Smooth muscle cell (in vitro differentiated cells): ENCODE measurements around the gene MAPK8IP3. TPM values are rescaled to one million over a fixed set of nuclear protein-coding genes. Genes with fewer than 3 reads are reported as not detected.

Experiments
- DNase-seq: peaks from one replicate; lab custom pipeline; 2025; ENCODE audit not compliant: unreplicated experiment; lab: John Stamatoyannopoulos, UW
- H2AFZ ChIP-seq: fragments of 200-600 bp; sonication (generic); 2 replicates; pipeline ENCODE4 v1.6.0; 2016; ENCODE audit warnings: antibody characterized with exemption, low read depth, mild to moderate bottlenecking
- H3F3A ChIP-seq: fragments of 200-600 bp; sonication (generic); 2 replicates; pipeline ENCODE4 v1.6.0; 2017; ENCODE audit warnings: antibody characterized with exemption, low read depth
- H3K27ac ChIP-seq: fragments of 200-600 bp; sonication (generic); 2 replicates; pipeline ENCODE4 v1.5.1; 2016; ENCODE audit warnings: low read depth, mild to moderate bottlenecking
- H3K27me3 ChIP-seq: fragments of 200-600 bp; sonication (generic); 2 replicates; pipeline ENCODE4 v1.6.1; 2016; ENCODE audit warnings: low read depth, mild to moderate bottlenecking
- H3K36me3 ChIP-seq: fragments of 200-600 bp; sonication (generic); 2 replicates; pipeline ENCODE4 v1.5.1; 2016; ENCODE audit warnings: low read depth
- H3K4me1 ChIP-seq: fragments of 200-600 bp; sonication (generic); 2 replicates; pipeline ENCODE4 v1.5.1; 2016; ENCODE audit warnings: low read depth
- H3K4me2 ChIP-seq: fragments of 200-600 bp; sonication (generic); 2 replicates; pipeline ENCODE4 v1.6.0; 2016; ENCODE audit warnings: mild to moderate bottlenecking
- H3K4me3 ChIP-seq: fragments of 200-600 bp; sonication (generic); 2 replicates; pipeline ENCODE4 v1.5.1; 2016; ENCODE audit warnings: mild to moderate bottlenecking
- H3K79me2 ChIP-seq: fragments of 200-600 bp; sonication (generic); 2 replicates; pipeline ENCODE4 v1.6.0; 2016; ENCODE audit warnings: low read depth, mild to moderate bottlenecking
- H3K9ac ChIP-seq: fragments of 200-600 bp; sonication (generic); 2 replicates; pipeline ENCODE4 v1.6.0; 2016; ENCODE audit warnings: low read depth
- H3K9me3 ChIP-seq: fragments of 200-600 bp; sonication (generic); replicated peaks from 2 replicates; pipeline ENCODE4 v1.5.1; 2016; ENCODE audit warnings: low read depth
- H4K20me1 ChIP-seq: fragments of 200-600 bp; sonication (generic); 2 replicates; pipeline ENCODE4 v1.6.0; 2016; ENCODE audit warnings: low read depth
- CTCF ChIP-seq: fragments of 200-600 bp; sonication (generic); IDR thresholded peaks from 2 replicates; pipeline ENCODE4 v1.5.1; 2017; ENCODE audit warnings: borderline replicate concordance, mild to moderate bottlenecking, antibody characterized with exemption; ENCODE audit not compliant: insufficient read depth, poor library complexity, severe bottlenecking
- WGBS: methylation state at CpG from one replicate; pipeline ENCODE4 v1.1.7; 2016; ENCODE audit warnings: low lambda C conversion rate; 5-methylcytosine and 5-hydroxymethylcytosine counted together
- polyA plus RNA-seq: library from polyadenylated mRNA; unstranded; fragments of >200 nt; fragmentation: Nextera tagmentation; extraction: Ambion mirVana; gene quantifications from 2 replicates; pipeline ENCODE4 v1.2.1, GENCODE V29; 2016
- total RNA-seq: library from RNA; depleted of rRNA; stranded (reverse); fragments of >200 nt; gene quantifications from 2 replicates; pipeline ENCODE4 v1.2.3, GENCODE V29; 2014

MAPK8IP3 gene
- total and polyA plus RNA-seq, 2 experiments from 2014 or later, result 43.6 to 47.8 TPM

- Histone ChIP-seq H3K36me3 (no peaks in the 10 kb centered on the region), H3K27me3 (no peaks in the 10 kb centered on the region), H3F3A (peaks cover 6% of the 10 kb centered on the region), H3K4me3 (no peak overlapping the region), H2AFZ (no peak overlapping the region), H3K9me3 (no peaks in the 10 kb centered on the region), H3K27ac (no peak overlapping the region), H3K4me1 (no peaks in the 10 kb centered on the region), H4K20me1 (peaks cover 6% of the 10 kb centered on the region), H3K79me2 (no peaks in the 10 kb centered on the region), H3K9ac (no peak overlapping the region), H3K4me2 (no peak overlapping the region)
- no peak for DNase-seq
- 92% methylated on average over 11 of the region's 11 CpGs for WGBS
- no peak for TF ChIP-seq CTCF
Measured at GRCh38 chr16:1747934-1748333, 41.9 kb downstream of the MAPK8IP3 start.

GRCh38 chr16:1749152-1750117 is 43.4 kb downstream of the MAPK8IP3 start:
- Histone ChIP-seq H3K4me2 (no peak overlapping the region), H3K9me3 (no peaks in the 10 kb centered on the region), H2AFZ (no peak overlapping the region), H3K9ac (no peak overlapping the region), H3K27ac (no peak overlapping the region), H3K27me3 (no peaks in the 10 kb centered on the region), H3K4me1 (no peaks in the 10 kb centered on the region), H3K79me2 (no peaks in the 10 kb centered on the region), H4K20me1 (peaks cover 6% of the 10 kb centered on the region), H3F3A (peaks cover 9% of the 10 kb centered on the region), H3K36me3 (no peaks in the 10 kb centered on the region), H3K4me3 (no peak overlapping the region)
- no peak for TF ChIP-seq CTCF
- 97% methylated on average over 29 of the region's 29 CpGs for WGBS
- no peak for DNase-seq

GRCh38 chr16:1751946-1752345 is 46.0 kb downstream of the MAPK8IP3 start:
- Histone ChIP-seq H3K27ac (no peak overlapping the region), H3K9me3 (no peaks in the 10 kb centered on the region), H3K36me3 (no peaks in the 10 kb centered on the region), H3K4me2 (no peak overlapping the region), H3F3A (peaks cover 3% of the 10 kb centered on the region), H3K4me3 (no peak overlapping the region), H2AFZ (no peak overlapping the region), H4K20me1 (peaks cover 11% of the 10 kb centered on the region), H3K27me3 (no peaks in the 10 kb centered on the region), H3K79me2 (no peaks in the 10 kb centered on the region), H3K9ac (no peak overlapping the region), H3K4me1 (no peaks in the 10 kb centered on the region)
- TF ChIP-seq CTCF, result no peak
- 97% methylated on average over 16 of the region's 16 CpGs for WGBS
- DNase-seq, result no peak
